Tibial artery (tissue), 4 donors: ENCODE results near the gene DUSP7.

Experiments used
- DNase-seq, 2 donors: peaks; one replicate each; pipeline ENCODE4 v3.0.0-alpha.2; 2019
- H3K27ac ChIP-seq, 2 donors: fragments of 200-600 bp; sonication (generic) in 1 of 2; 1 replicate in 1 of 2; 2 replicates in 1 of 2; pipeline ENCODE4 v1.5.1; 2018 to 2019; ENCODE audit warnings: mild to moderate bottlenecking in 1 of 2
- H3K27me3 ChIP-seq, 2 donors: fragments of 200-600 bp; sonication (generic) in 1 of 2; one replicate each; pipeline versions ENCODE4 v1.5.1 to v1.6.0; 2016 to 2019
- H3K36me3 ChIP-seq, 3 donors: fragments of 200-600 bp; sonication (generic) in 2 of 3; one replicate each; pipeline ENCODE4 v1.5.1; 2016 to 2019; ENCODE audit warnings: mild to moderate bottlenecking in 2 of 3
- H3K4me1 ChIP-seq, 4 donors: fragments of 200-600 bp; sonication (generic) in 2 of 4; 1 replicate in 3 of 4; 2 replicates in 1 of 4; pipeline ENCODE4 v1.5.1; 2016 to 2019
- H3K4me3 ChIP-seq, 2 donors: fragments of 200-600 bp; sonication (generic) in 1 of 2; 1 replicate in 1 of 2; 2 replicates in 1 of 2; pipeline ENCODE4 v1.5.1; 2018 to 2019; ENCODE audit warnings: mild to moderate bottlenecking in 2 of 2
- H3K9me3 ChIP-seq, 3 donors: fragments of 200-600 bp; sonication (generic) in 1 of 3; one replicate each; pipeline ENCODE4 v1.5.1; 2016 to 2019
- CTCF ChIP-seq, 2 experiments: fragments of 200-600 bp in 1 of 2; fragments of 450-650 bp in 1 of 2; IDR thresholded peaks; one replicate each; pipeline ENCODE4 v1.5.1; 2017 to 2019; ENCODE audit warnings: antibody characterized with exemption in 2 of 2, mild to moderate bottlenecking in 1 of 2, moderate library complexity in 1 of 2
- intact Hi-C: fragments of 100-400 bp; cut with DNase I; formaldehyde crosslinking; loops from one replicate; pipeline ENCODE4 v1.15.0; 2023; ENCODE audit warnings: low total_unique reads

Gene DUSP7

GRCh38 chr3:52018319-52019000 lies 37.9 kb downstream of the DUSP7 start:
- Histone ChIP-seq H3K36me3 (no peaks in the 10 kb centered on the region), H3K4me3 (no peak overlapping the region), H3K4me1 (peaks cover 0 to 86% (median 72%) of the 10 kb centered on the region in 4 donors), H3K9me3 (no peaks in the 10 kb centered on the region), H3K27me3 (no peaks in the 10 kb centered on the region), H3K27ac (peak overlapping the region; percentile 84 to 92)
- intact Hi-C loops: loop anchor here (2.0 kb wide), 1 partner anchor 36 kb away; no protein-coding TSS in a partner anchor
- no peak for TF ChIP-seq CTCF (IDR thresholded peaks at IDR 0.05)
- no peak for DNase-seq

- Histone ChIP-seq H3K27ac (peak overlapping the region; percentile 84 to 92), H3K4me1 (peaks cover 0 to 77% (median 63%) of the 10 kb centered on the region in 4 donors), H3K9me3 (no peaks in the 10 kb centered on the region), H3K27me3 (no peaks in the 10 kb centered on the region), H3K36me3 (no peaks in the 10 kb centered on the region), H3K4me3 (no peak overlapping the region)
- TF ChIP-seq CTCF (IDR thresholded peaks at IDR 0.05): no peak
- no peak for DNase-seq
- intact Hi-C loops: no loop called here
Measured at GRCh38 chr3:52017586-52017985, 38.8 kb downstream of the DUSP7 start.

- H3K36me3 ChIP-seq: no peaks in the 10 kb centered on the region
- H3K4me3 ChIP-seq: no peak overlapping the region
- H3K27me3 ChIP-seq: no peaks in the 10 kb centered on the region
- H3K4me1 ChIP-seq: peaks cover 0 to 58% (median 44%) of the 10 kb centered on the region in 4 donors
- intact Hi-C loops: no loop called here
- H3K27ac ChIP-seq: peak overlapping the region; percentile 84 to 92
- no peak for DNase-seq
- no peaks in the 10 kb centered on the region for H3K9me3 ChIP-seq
- TF ChIP-seq CTCF (IDR thresholded peaks at IDR 0.05): no peak
Measured at GRCh38 chr3:52015438-52016228, 40.7 kb downstream of the DUSP7 start.

GRCh38 chr3:52014613-52015012 lies 41.8 kb downstream of the DUSP7 start:
- H3K4me1 ChIP-seq: peaks cover 0 to 47% (median 34%) of the 10 kb centered on the region in 4 donors
- peak; percentile 5 to 12 for TF ChIP-seq CTCF (IDR thresholded peaks at IDR 0.05)
- H3K9me3 ChIP-seq: no peaks in the 10 kb centered on the region
- H3K4me3 ChIP-seq: no peak overlapping the region
- peak overlapping the region in 1 of 2 donors; percentile 1 for H3K27ac ChIP-seq
- H3K27me3 ChIP-seq: no peaks in the 10 kb centered on the region
- intact Hi-C loops: no loop called here
- H3K36me3 ChIP-seq: no peaks in the 10 kb centered on the region
- DNase-seq: no peak

- no peaks in the 10 kb centered on the region for H3K27me3 ChIP-seq
- DNase-seq: no peak
- no peaks in the 10 kb centered on the region for H3K9me3 ChIP-seq
- H3K4me1 ChIP-seq: peaks cover 0 to 41% (median 28%) of the 10 kb centered on the region in 4 donors
- H3K27ac ChIP-seq: no peak overlapping the region
- H3K36me3 ChIP-seq: no peaks in the 10 kb centered on the region
- no peak for TF ChIP-seq CTCF (IDR thresholded peaks at IDR 0.05)
- intact Hi-C loops: no loop called here
- no peak overlapping the region for H3K4me3 ChIP-seq
Measured at GRCh38 chr3:52013802-52014598, 42.4 kb downstream of the DUSP7 start.
